Gastrocnemius medialis (tissue), 4 donors: Measurements from ENCODE around the gene ORAI2. TPM values are rescaled to one million over a fixed set of nuclear protein-coding genes. Genes with fewer than 3 reads are reported as not detected.

Experiments
- ATAC-seq, 2 donors: fragments of 150-250 bp; one replicate each; pipeline ENCODE4 v1.9.1; 2016
- DNase-seq, 2 donors: peaks; one replicate each; pipeline ENCODE4 v3.0.0-alpha.2; 2019
- H3K27ac ChIP-seq, 4 donors: fragments of 200-600 bp; sonication (generic); 1 replicate in 1 of 4; 2 replicates in 3 of 4; pipeline ENCODE4 v1.5.1; 2016 to 2018; ENCODE audit warnings: mild to moderate bottlenecking in 2 of 4, moderate library complexity in 1 of 4
- H3K27me3 ChIP-seq, 3 donors: fragments of 200-600 bp; sonication (generic) in 2 of 3; 1 replicate in 1 of 3; 2 replicates in 2 of 3; pipeline versions ENCODE4 v1.5.1 to v1.6.0; 2016 to 2019; ENCODE audit warnings: mild to moderate bottlenecking in 1 of 3, moderate library complexity in 1 of 3
- H3K36me3 ChIP-seq, 2 donors: fragments of 200-600 bp; sonication (generic) in 1 of 2; one replicate each; pipeline ENCODE4 v1.5.1; 2017 to 2018
- H3K4me1 ChIP-seq, 2 donors: fragments of 200-600 bp; sonication (generic) in 1 of 2; one replicate each; pipeline ENCODE4 v1.5.1; 2016 to 2017; ENCODE audit warnings: mild to moderate bottlenecking in 2 of 2
- H3K4me3 ChIP-seq, 4 donors: fragments of 200-600 bp; sonication (generic) in 3 of 4; 1 replicate in 1 of 4; 2 replicates in 3 of 4; pipeline ENCODE4 v1.5.1; 2016 to 2019; ENCODE audit warnings: mild to moderate bottlenecking in 2 of 4
- H3K9me3 ChIP-seq, 3 donors: fragments of 200-600 bp; sonication (generic) in 2 of 3; 1 replicate in 1 of 3; 2 replicates in 2 of 3; pipeline ENCODE4 v1.5.1; 2016 to 2019
- CTCF ChIP-seq, 5 experiments: fragments of 450-650 bp in 3 of 5; fragments of 200-600 bp in 2 of 5; sonication (generic) in 2 of 5; IDR thresholded peaks in 4 of 5; conservative IDR thresholded peaks in 1 of 5; 1 replicate in 4 of 5; 2 replicates in 1 of 5; pipeline ENCODE4 v1.5.1; 2016 to 2019; ENCODE audit warnings: antibody characterized with exemption in 5 of 5, mild to moderate bottlenecking in 3 of 5, moderate library complexity in 3 of 5
- POLR2A ChIP-seq, 2 donors: fragments of 450-650 bp; IDR thresholded peaks; one replicate each; pipeline ENCODE4 v1.6.1; 2017; ENCODE audit warnings: antibody characterized with exemption in 2 of 2, mild to moderate bottlenecking in 2 of 2, moderate library complexity in 2 of 2
- in situ Hi-C, 4 donors: fragments of 200-750 bp; cut with MboI; loops; one replicate each; pipeline versions ENCODE4 v1.15.0 to v1.8.0; 2017; ENCODE audit warnings: low sequenced_read_pairs in 4 of 4
- intact Hi-C: fragments of 100-400 bp; cut with DNase I; formaldehyde crosslinking; loops from one replicate; pipeline ENCODE4 v1.15.1; 2023; ENCODE audit warnings: low total_unique reads
- total RNA-seq, 4 donors: library from RNA; depleted of rRNA; stranded (reverse); fragments of >200 nt; gene quantifications; one replicate each; pipeline versions ENCODE4 v1.1.0 to v1.2.3, GENCODE V29; 2016

Gene ORAI2
- total RNA-seq, 4 donors from 2014 or later, result 1.8 to 4.1 (median 2.3) TPM

GRCh38 chr7:102424129-102424551 lies 9.2 kb upstream of the ORAI2 start:
- DNase-seq (no peak), ATAC-seq (no peak)
- TF ChIP-seq POLR2A (IDR thresholded peaks at IDR 0.05) (no peak), CTCF (IDR thresholded peaks at IDR 0.05 in 4 of 5, conservative IDR thresholded peaks at IDR 0.05 in 1 of 5) (no peak)
- Histone ChIP-seq H3K4me3 (no peak overlapping the region), H3K9me3 (no peaks in the 10 kb centered on the region), H3K27me3 (no peaks in the 10 kb centered on the region), H3K4me1 (no peaks in the 10 kb centered on the region), H3K36me3 (peaks cover 0 to 33% of the 10 kb centered on the region in 2 donors), H3K27ac (no peak overlapping the region)
- in situ Hi-C loops (no loop called here), intact Hi-C loops (no loop called here)

GRCh38 chr7:102424787-102425218 lies 8.6 kb upstream of the ORAI2 start:
- in situ Hi-C loops, result no loop called here
- Histone ChIP-seq H3K4me1 (no peaks in the 10 kb centered on the region), H3K9me3 (no peaks in the 10 kb centered on the region), H3K4me3 (no peak overlapping the region), H3K36me3 (peaks cover 0 to 33% of the 10 kb centered on the region in 2 donors), H3K27ac (no peak overlapping the region), H3K27me3 (no peaks in the 10 kb centered on the region)
- intact Hi-C loops, result no loop called here
- DNase-seq (no peak), ATAC-seq (no peak)
- no peak for TF ChIP-seq POLR2A (IDR thresholded peaks at IDR 0.05)
- TF ChIP-seq CTCF (IDR thresholded peaks at IDR 0.05 in 4 of 5, conservative IDR thresholded peaks at IDR 0.05 in 1 of 5), result no peak

GRCh38 chr7:102425639-102426267 lies 7.6 kb upstream of the ORAI2 start:
- DNase-seq, result no peak
- Histone ChIP-seq H3K4me1 (no peaks in the 10 kb centered on the region), H3K36me3 (peaks cover 0 to 29% of the 10 kb centered on the region in 2 donors), H3K27me3 (no peaks in the 10 kb centered on the region), H3K9me3 (no peaks in the 10 kb centered on the region), H3K27ac (peak overlapping the region in 1 of 4 donors; percentile 0), H3K4me3 (no peak overlapping the region)
- TF ChIP-seq POLR2A (IDR thresholded peaks at IDR 0.05) (no peak), CTCF (IDR thresholded peaks at IDR 0.05 in 4 of 5, conservative IDR thresholded peaks at IDR 0.05 in 1 of 5) (no peak)
- intact Hi-C loops, result no loop called here
- in situ Hi-C loops, result no loop called here
- ATAC-seq, result peak in 1 of 2 donors; percentile 20

DNA sequence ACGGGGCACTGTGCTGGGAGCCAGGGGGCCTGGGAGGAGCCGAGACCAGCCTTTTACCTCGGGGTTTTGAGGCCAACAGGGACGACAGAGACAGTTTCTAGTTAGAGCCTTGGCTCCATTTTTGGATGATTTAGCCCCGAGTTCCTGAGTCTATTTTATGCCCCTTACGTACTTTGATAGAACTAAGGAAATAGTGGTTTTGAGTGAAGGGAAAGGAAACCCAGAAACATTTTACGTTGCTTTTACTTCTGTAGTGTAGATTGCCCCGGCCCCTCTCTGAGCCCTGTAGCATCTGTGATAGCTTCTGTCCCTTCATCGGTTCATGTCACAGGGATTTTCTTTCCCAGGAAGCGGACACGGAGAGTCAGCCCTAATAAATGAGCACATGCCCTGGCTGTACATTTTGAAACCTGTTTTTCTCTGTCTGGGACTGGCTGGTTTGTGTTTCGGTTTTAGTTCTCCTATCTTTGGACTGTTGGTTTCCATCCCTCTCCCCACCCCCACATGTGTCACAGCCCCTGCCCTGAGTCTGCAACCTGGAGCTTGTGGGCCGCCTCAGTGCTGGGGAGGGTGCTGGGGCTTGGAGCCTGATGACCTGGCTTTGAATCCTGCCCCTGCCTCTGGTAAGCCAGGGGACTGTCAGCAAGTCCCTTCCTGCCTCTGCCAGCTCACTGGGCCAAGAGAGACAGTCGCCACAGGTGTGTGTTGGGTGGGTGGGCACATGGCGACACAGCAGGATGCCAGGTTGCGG lies 6.9 kb upstream of the ORAI2 start:
- peak overlapping the region in 1 of 4 donors; percentile 0 for H3K27ac ChIP-seq

More for the DNA sequence above, 6.9 kb upstream of the ORAI2 start:
- Histone ChIP-seq H3K36me3 (peaks cover 0 to 22% of the 10 kb centered on the region in 2 donors), H3K9me3 (no peaks in the 10 kb centered on the region), H3K27me3 (no peaks in the 10 kb centered on the region), H3K4me1 (no peaks in the 10 kb centered on the region), H3K4me3 (no peak overlapping the region)
- DNase-seq, result no peak
- intact Hi-C loops (no loop called here), in situ Hi-C loops (no loop called here)
- ATAC-seq, result no peak
- TF ChIP-seq POLR2A (IDR thresholded peaks at IDR 0.05) (no peak), CTCF (IDR thresholded peaks at IDR 0.05 in 4 of 5, conservative IDR thresholded peaks at IDR 0.05 in 1 of 5) (no peak)
